WTC11 (cell line): ENCODE data around the gene ZBTB44.

ENCODE experiments used
- CREB1 ChIP-seq: sonication (generic); formaldehyde crosslinking; IDR thresholded peaks from 2 replicates; pipeline ENCODE4 v1.8.0; 2023; ENCODE audit warnings: mild to moderate bottlenecking, missing genetic modification reagents
- IRF2 ChIP-seq: sonication (generic); formaldehyde crosslinking; IDR thresholded peaks from 2 replicates; pipeline ENCODE4 v1.8.0; 2022; ENCODE audit warnings: low read depth, missing genetic modification reagents, borderline replicate concordance
- NFE2L1 ChIP-seq: sonication (generic); formaldehyde crosslinking; IDR thresholded peaks from 2 replicates; pipeline ENCODE4 v1.8.1; 2023; ENCODE audit warnings: missing genetic modification reagents
- TEAD4 ChIP-seq: sonication (generic); formaldehyde crosslinking; IDR thresholded peaks from 2 replicates; pipeline ENCODE4 v1.8.0; 2022; ENCODE audit warnings: mild to moderate bottlenecking, missing genetic modification reagents
- ZNF121 ChIP-seq: sonication (generic); formaldehyde crosslinking; IDR thresholded peaks from 2 replicates; pipeline ENCODE4 v1.8.0; 2023; ENCODE audit warnings: missing genetic modification reagents
- TF ChIP-seq, protein P1 (sequence below): sonication (generic); formaldehyde crosslinking; IDR thresholded peaks from 2 replicates; pipeline ENCODE4 v1.8.0; 2022; ENCODE audit warnings: mild to moderate bottlenecking, missing genetic modification reagents
- TF ChIP-seq, protein P2 (sequence below): fragments of 200-600 bp; IDR thresholded peaks from 2 replicates; pipeline ENCODE4 v1.8.0; 2022; ENCODE audit warnings: antibody characterized with exemption
- TF ChIP-seq, protein P3 (sequence below): sonication (generic); formaldehyde crosslinking; IDR thresholded peaks from 2 replicates; pipeline ENCODE4 v1.8.1; 2023; ENCODE audit warnings: mild to moderate bottlenecking, missing genetic modification reagents
- TF ChIP-seq, protein P4 (sequence below): sonication (generic); formaldehyde crosslinking; conservative IDR thresholded peaks from 2 replicates; pipeline ENCODE4 v1.8.1; 2022; ENCODE audit warnings: mild to moderate bottlenecking, missing genetic modification reagents
- TF ChIP-seq, protein P5 (sequence below): sonication (generic); formaldehyde crosslinking; IDR thresholded peaks from 2 replicates; pipeline ENCODE4 v1.8.1; 2022; ENCODE audit warnings: mild to moderate bottlenecking, missing genetic modification reagents, moderate library complexity, borderline replicate concordance
- TF ChIP-seq, protein P6 (sequence below): sonication (generic); formaldehyde crosslinking; IDR thresholded peaks from 2 replicates; pipeline ENCODE4 v1.8.1; 2023; ENCODE audit warnings: mild to moderate bottlenecking, missing genetic modification reagents, moderate library complexity

DNA sequence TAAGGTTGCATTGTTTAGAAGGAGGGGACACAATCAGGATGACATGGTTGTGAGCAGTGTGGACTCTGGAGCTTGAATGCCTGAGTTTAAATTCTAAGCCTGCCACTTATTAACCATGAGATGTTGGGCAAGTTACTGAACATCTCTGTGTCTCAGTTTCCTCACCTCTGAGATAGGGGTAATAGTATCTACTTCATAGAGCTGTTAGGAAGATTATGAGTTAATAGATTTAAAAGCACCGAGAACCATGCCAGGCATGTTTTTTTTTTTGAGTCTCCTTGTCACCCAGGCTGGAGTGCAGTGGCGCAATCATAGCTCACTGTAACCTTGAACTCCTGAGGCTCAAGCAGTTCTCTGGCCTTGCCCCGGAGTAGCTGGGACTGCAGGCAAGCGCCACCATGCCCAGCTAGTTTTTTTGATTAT, 121.9 kb downstream of the ZBTB44 start:
- TF ChIP-seq IRF2 (CRISPR knock-in tag) (no peak), CREB1 (CRISPR knock-in tag) (no peak), TEAD4 (CRISPR knock-in tag) (no peak), ZNF121 (CRISPR knock-in tag) (no peak), NFE2L1 (CRISPR knock-in tag) (no peak)
- TF ChIP-seq, protein P1, sequence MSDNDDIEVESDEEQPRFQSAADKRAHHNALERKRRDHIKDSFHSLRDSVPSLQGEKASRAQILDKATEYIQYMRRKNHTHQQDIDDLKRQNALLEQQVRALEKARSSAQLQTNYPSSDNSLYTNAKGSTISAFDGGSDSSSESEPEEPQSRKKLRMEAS (CRISPR knock-in tag) = no peak
- TF ChIP-seq, protein P2, sequence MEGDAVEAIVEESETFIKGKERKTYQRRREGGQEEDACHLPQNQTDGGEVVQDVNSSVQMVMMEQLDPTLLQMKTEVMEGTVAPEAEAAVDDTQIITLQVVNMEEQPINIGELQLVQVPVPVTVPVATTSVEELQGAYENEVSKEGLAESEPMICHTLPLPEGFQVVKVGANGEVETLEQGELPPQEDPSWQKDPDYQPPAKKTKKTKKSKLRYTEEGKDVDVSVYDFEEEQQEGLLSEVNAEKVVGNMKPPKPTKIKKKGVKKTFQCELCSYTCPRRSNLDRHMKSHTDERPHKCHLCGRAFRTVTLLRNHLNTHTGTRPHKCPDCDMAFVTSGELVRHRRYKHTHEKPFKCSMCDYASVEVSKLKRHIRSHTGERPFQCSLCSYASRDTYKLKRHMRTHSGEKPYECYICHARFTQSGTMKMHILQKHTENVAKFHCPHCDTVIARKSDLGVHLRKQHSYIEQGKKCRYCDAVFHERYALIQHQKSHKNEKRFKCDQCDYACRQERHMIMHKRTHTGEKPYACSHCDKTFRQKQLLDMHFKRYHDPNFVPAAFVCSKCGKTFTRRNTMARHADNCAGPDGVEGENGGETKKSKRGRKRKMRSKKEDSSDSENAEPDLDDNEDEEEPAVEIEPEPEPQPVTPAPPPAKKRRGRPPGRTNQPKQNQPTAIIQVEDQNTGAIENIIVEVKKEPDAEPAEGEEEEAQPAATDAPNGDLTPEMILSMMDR = no peak
- TF ChIP-seq, protein P3, sequence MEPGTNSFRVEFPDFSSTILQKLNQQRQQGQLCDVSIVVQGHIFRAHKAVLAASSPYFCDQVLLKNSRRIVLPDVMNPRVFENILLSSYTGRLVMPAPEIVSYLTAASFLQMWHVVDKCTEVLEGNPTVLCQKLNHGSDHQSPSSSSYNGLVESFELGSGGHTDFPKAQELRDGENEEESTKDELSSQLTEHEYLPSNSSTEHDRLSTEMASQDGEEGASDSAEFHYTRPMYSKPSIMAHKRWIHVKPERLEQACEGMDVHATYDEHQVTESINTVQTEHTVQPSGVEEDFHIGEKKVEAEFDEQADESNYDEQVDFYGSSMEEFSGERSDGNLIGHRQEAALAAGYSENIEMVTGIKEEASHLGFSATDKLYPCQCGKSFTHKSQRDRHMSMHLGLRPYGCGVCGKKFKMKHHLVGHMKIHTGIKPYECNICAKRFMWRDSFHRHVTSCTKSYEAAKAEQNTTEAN (CRISPR knock-in tag) = no peak
- TF ChIP-seq, protein P4, sequence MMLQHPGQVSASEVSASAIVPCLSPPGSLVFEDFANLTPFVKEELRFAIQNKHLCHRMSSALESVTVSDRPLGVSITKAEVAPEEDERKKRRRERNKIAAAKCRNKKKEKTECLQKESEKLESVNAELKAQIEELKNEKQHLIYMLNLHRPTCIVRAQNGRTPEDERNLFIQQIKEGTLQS (CRISPR knock-in tag) = no peak
- TF ChIP-seq, protein P5, sequence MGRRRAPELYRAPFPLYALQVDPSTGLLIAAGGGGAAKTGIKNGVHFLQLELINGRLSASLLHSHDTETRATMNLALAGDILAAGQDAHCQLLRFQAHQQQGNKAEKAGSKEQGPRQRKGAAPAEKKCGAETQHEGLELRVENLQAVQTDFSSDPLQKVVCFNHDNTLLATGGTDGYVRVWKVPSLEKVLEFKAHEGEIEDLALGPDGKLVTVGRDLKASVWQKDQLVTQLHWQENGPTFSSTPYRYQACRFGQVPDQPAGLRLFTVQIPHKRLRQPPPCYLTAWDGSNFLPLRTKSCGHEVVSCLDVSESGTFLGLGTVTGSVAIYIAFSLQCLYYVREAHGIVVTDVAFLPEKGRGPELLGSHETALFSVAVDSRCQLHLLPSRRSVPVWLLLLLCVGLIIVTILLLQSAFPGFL (CRISPR knock-in tag) = no peak
- TF ChIP-seq, protein P6, sequence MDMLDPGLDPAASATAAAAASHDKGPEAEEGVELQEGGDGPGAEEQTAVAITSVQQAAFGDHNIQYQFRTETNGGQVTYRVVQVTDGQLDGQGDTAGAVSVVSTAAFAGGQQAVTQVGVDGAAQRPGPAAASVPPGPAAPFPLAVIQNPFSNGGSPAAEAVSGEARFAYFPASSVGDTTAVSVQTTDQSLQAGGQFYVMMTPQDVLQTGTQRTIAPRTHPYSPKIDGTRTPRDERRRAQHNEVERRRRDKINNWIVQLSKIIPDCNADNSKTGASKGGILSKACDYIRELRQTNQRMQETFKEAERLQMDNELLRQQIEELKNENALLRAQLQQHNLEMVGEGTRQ (CRISPR knock-in tag) = no peak
